A673 (cell line): ENCODE results near the gene FAAH.

ENCODE experiments used
- EZH2 ChIP-seq: fragments of 200-600 bp; sonication (generic); IDR thresholded peaks from 2 replicates; pipeline ENCODE4 v1.6.1; 2017; ENCODE audit warnings: borderline replicate concordance, low read depth, mild to moderate bottlenecking, mixed read lengths, antibody characterized with exemption, low read length; ENCODE audit not compliant: poor library complexity, severe bottlenecking
- TF ChIP-seq, protein P1 (sequence below): fragments of 300-800, 200-600 bp; sonication (generic); conservative IDR thresholded peaks from 2 replicates; pipeline ENCODE4 v1.5.1; 2017; ENCODE audit warnings: low read depth, mild to moderate bottlenecking, antibody characterized with exemption, low read length, moderate library complexity, mixed read lengths

DNA sequence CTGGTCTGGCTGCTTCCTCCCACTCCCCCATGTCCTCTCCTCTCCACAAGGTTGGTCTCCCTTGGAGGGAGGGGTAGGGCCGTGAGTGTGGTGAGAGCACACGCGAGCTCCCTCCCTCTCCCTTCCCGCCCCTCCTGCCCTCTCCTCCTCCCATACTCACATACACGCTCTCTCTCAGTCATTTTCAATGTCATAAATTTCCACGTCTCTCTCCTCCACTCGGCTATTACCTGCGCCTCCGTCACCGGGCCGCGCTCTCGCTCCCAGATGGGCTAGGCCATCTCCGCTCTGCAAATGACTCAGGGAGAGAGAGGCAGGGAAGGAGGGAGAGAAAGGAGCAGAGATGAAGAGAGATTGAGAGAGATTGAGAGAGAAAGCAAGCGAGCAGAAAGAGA, 58.8 kb downstream of the FAAH start:
- TF ChIP-seq, protein P1, sequence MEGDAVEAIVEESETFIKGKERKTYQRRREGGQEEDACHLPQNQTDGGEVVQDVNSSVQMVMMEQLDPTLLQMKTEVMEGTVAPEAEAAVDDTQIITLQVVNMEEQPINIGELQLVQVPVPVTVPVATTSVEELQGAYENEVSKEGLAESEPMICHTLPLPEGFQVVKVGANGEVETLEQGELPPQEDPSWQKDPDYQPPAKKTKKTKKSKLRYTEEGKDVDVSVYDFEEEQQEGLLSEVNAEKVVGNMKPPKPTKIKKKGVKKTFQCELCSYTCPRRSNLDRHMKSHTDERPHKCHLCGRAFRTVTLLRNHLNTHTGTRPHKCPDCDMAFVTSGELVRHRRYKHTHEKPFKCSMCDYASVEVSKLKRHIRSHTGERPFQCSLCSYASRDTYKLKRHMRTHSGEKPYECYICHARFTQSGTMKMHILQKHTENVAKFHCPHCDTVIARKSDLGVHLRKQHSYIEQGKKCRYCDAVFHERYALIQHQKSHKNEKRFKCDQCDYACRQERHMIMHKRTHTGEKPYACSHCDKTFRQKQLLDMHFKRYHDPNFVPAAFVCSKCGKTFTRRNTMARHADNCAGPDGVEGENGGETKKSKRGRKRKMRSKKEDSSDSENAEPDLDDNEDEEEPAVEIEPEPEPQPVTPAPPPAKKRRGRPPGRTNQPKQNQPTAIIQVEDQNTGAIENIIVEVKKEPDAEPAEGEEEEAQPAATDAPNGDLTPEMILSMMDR, result no peak
- no peak for TF ChIP-seq EZH2
